Spleen (tissue), 11 donors: ENCODE measurements around the gene CITED1. TPM values are rescaled to one million over a fixed set of nuclear protein-coding genes. Genes with fewer than 3 reads are reported as not detected.

Source experiments
- DNase-seq: peaks from one replicate; pipeline ENCODE4 v3.0.0-alpha.2; 2020
- H3K27ac ChIP-seq, 8 donors: fragments of 200-600 bp; sonication (generic) in 7 of 8; 1 replicate in 4 of 8; 2 replicates in 4 of 8; pipeline versions ENCODE4 v1.5.0 to v1.8.0; 2016 to 2021; ENCODE audit warnings: inconsistent platforms in 4 of 8, mild to moderate bottlenecking in 4 of 8, moderate library complexity in 1 of 8
- H3K27me3 ChIP-seq, 7 donors: fragments of 200-600 bp; sonication (generic) in 6 of 7; replicated peaks in 1 of 7; 1 replicate in 4 of 7; 2 replicates in 3 of 7; pipeline versions ENCODE4 v1.5.0 to v1.8.0; 2016 to 2021; ENCODE audit warnings: inconsistent platforms in 3 of 7, mild to moderate bottlenecking in 1 of 7
- H3K36me3 ChIP-seq, 6 donors: fragments of 200-600 bp; sonication (generic) in 5 of 6; 1 replicate in 4 of 6; 2 replicates in 2 of 6; pipeline versions ENCODE4 v1.5.0 to v1.8.0; 2016 to 2021; ENCODE audit warnings: inconsistent platforms in 2 of 6
- H3K4me1 ChIP-seq, 6 donors: fragments of 200-600 bp; sonication (generic) in 5 of 6; 1 replicate in 3 of 6; 2 replicates in 3 of 6; pipeline versions ENCODE4 v1.5.0 to v1.8.0; 2016 to 2021; ENCODE audit warnings: inconsistent platforms in 3 of 6
- H3K4me3 ChIP-seq, 8 donors: fragments of 200-600 bp; sonication (generic) in 7 of 8; 1 replicate in 4 of 8; 2 replicates in 4 of 8; pipeline versions ENCODE4 v1.5.0 to v1.8.0; 2016 to 2021; ENCODE audit warnings: inconsistent platforms in 4 of 8, mild to moderate bottlenecking in 4 of 8, moderate library complexity in 2 of 8
- H3K9me3 ChIP-seq, 8 donors: fragments of 200-600 bp; sonication (generic) in 7 of 8; 1 replicate in 4 of 8; 2 replicates in 4 of 8; pipeline versions ENCODE4 v1.5.0 to v1.8.0; 2016 to 2021; ENCODE audit warnings: inconsistent platforms in 4 of 8
- CTCF ChIP-seq, 11 experiments: fragments of 200-600 bp in 7 of 11; fragments of 450-650 bp in 4 of 11; sonication (generic) in 4 of 11; IDR thresholded peaks in 8 of 11; conservative IDR thresholded peaks in 3 of 11; 1 replicate in 7 of 11; 2 replicates in 4 of 11; pipeline versions ENCODE4 v1.4.0 to v1.8.0; 2016 to 2021; ENCODE audit warnings: antibody characterized with exemption in 11 of 11, inconsistent platforms in 4 of 11, mild to moderate bottlenecking in 1 of 11
- POLR2A ChIP-seq, 3 donors: fragments of 450-650 bp; IDR thresholded peaks; one replicate each; pipeline ENCODE4 v1.5.1; 2017; ENCODE audit warnings: antibody characterized with exemption in 3 of 3, mild to moderate bottlenecking in 1 of 3
- POLR2AphosphoS5 ChIP-seq, 3 donors: sonication (generic); formaldehyde crosslinking; IDR thresholded peaks; one replicate each; pipeline ENCODE4 v1.5.1; 2017; ENCODE audit warnings: antibody characterized with exemption in 3 of 3
- WGBS, 5 donors: extraction: QIAGEN DNeasy Blood & Tissue Kit in 3 of 5; methylation state at CpG; one replicate each; pipeline versions ENCODE4 v1.1.5 to v1.1.7; 2013 to 2018; 5-methylcytosine and 5-hydroxymethylcytosine counted together
- intact Hi-C: fragments of 100-400 bp; cut with DNase I; formaldehyde crosslinking; loops from one replicate; pipeline ENCODE4 v1.15.0; 2023; ENCODE audit warnings: low total_unique reads
- polyA plus RNA-seq, 3 donors: library from polyadenylated mRNA; stranded (reverse); fragments of 200-250 nt; gene quantifications; one replicate each; pipeline ENCODE4 v1.2.1, GENCODE V29; 2013
- total RNA-seq, 7 donors: library from RNA; depleted of rRNA in 3 of 7; stranded (reverse); fragments of >200 nt in 3 of 7; fragmentation: NEBNext Ultra II Directional in 4 of 7; extraction: Animal tissue kit (Norgen Biotek cat#: 25700) in 4 of 7; gene quantifications; one replicate each; pipeline versions ENCODE4 v1.1.0 to v1.2.1, GENCODE V29; 2016 to 2021
- donor health status: healthy with polysubstance abuse.
- donor health status: DM: no; HTN: no; CAD: no; lungs with moderate emphysema.
- donor health status: DM: no; HTN: no; CAD: no.
- donor health status: Bipolar disorder and iron deficiency.
- donor health status: healthy.
- donor health status: DM: no; HTN: no; CAD: no.
- donor health status: DM: yes; HTN: yes; CAD: no.

The CITED1 gene
- total and polyA plus RNA-seq, 10 donors, result 0.33 to 0.73 (median 0.37) TPM; not detected in 5

- no peak for TF ChIP-seq POLR2A (IDR thresholded peaks at IDR 0.05)
- no peak for TF ChIP-seq CTCF (IDR thresholded peaks at IDR 0.05 in 8 of 11, conservative IDR thresholded peaks at IDR 0.05 in 3 of 11)
- no peak for TF ChIP-seq POLR2AphosphoS5 (IDR thresholded peaks at IDR 0.05)
- H3K36me3 ChIP-seq, result peaks cover 0 to 4% (median 0%) of the 10 kb centered on the region in 6 donors
- H3K9me3 ChIP-seq, result no peaks in the 10 kb centered on the region
- H3K27ac ChIP-seq, result no peak overlapping the region
- H3K4me3 ChIP-seq, result no peak overlapping the region
- WGBS, 5 donors, result 87 to 95% (median 92%) methylated on average over 4 of the region's 4 CpGs
- peaks cover 0 to 5% (median 0%) of the 10 kb centered on the region in 7 donors for H3K27me3 ChIP-seq
- no peaks in the 10 kb centered on the region for H3K4me1 ChIP-seq
- DNase-seq, result no peak
- intact Hi-C loops, result no loop called here
These were observed 45.3 kb downstream of the CITED1 start for GRCh38 chrX:72260448-72260847.

- Histone ChIP-seq H3K27ac (no peak overlapping the region), H3K27me3 (peaks cover 0 to 28% (median 0%) of the 10 kb centered on the region in 7 donors), H3K4me1 (no peaks in the 10 kb centered on the region), H3K9me3 (no peaks in the 10 kb centered on the region), H3K4me3 (no peak overlapping the region), H3K36me3 (peaks cover 0 to 3% (median 0%) of the 10 kb centered on the region in 6 donors)
- 71 to 89% (median 78%) methylated on average over 7 of the region's 7 CpGs for WGBS, 5 donors
- no peak for DNase-seq
- TF ChIP-seq POLR2A (IDR thresholded peaks at IDR 0.05) (no peak), POLR2AphosphoS5 (IDR thresholded peaks at IDR 0.05) (no peak), CTCF (IDR thresholded peaks at IDR 0.05 in 8 of 11, conservative IDR thresholded peaks at IDR 0.05 in 3 of 11) (no peak)
- intact Hi-C loops, result no loop called here
These were observed 47.5 kb downstream of the CITED1 start for GRCh38 chrX:72258174-72258573.

DNA sequence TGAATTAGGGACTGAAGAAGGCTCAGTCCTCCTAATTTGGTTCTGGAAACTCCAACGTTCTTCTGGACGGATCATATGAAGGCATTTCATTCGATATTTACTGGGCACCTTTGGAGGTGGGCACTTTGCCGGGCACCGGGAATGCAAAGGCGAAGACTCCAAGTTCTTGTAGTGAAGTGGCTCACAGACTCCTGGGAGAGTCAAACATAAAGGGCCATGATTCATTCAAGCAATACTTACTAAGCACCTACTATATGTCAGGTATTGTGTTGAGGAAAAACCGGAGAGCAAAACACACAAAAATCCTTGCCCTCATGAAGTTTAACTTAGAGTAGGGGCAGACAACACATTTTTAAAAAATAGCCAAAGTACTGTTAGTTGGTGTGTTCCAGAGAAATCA is 49.9 kb downstream of the CITED1 start:
- intact Hi-C loops, result no loop called here
- H3K4me3 ChIP-seq, result no peak overlapping the region
- no peaks in the 10 kb centered on the region for H3K36me3 ChIP-seq
- TF ChIP-seq POLR2A (IDR thresholded peaks at IDR 0.05), result no peak
- TF ChIP-seq POLR2AphosphoS5 (IDR thresholded peaks at IDR 0.05), result no peak
- 86 to 95% (median 90%) methylated on average over 7 of the region's 7 CpGs for WGBS, 5 donors
- no peak for DNase-seq
- H3K27me3 ChIP-seq, result peaks cover 0 to 31% (median 0%) of the 10 kb centered on the region in 7 donors
- H3K4me1 ChIP-seq, result no peaks in the 10 kb centered on the region
- no peak overlapping the region for H3K27ac ChIP-seq
- H3K9me3 ChIP-seq, result no peaks in the 10 kb centered on the region

- Histone ChIP-seq H3K27me3 (peaks cover 0 to 31% (median 0%) of the 10 kb centered on the region in 7 donors), H3K4me3 (no peak overlapping the region), H3K9me3 (no peaks in the 10 kb centered on the region), H3K27ac (no peak overlapping the region), H3K36me3 (no peaks in the 10 kb centered on the region), H3K4me1 (no peaks in the 10 kb centered on the region)
- intact Hi-C loops, result no loop called here
- 14 to 33% (median 17%) methylated on average over 9 to 24 of the region's 24 CpGs for WGBS, 5 donors
- TF ChIP-seq CTCF (IDR thresholded peaks at IDR 0.05 in 8 of 11, conservative IDR thresholded peaks at IDR 0.05 in 3 of 11) (no peak), POLR2A (IDR thresholded peaks at IDR 0.05) (no peak), POLR2AphosphoS5 (IDR thresholded peaks at IDR 0.05) (no peak)
- DNase-seq, result no peak
These were observed 50.3 kb downstream of the CITED1 start for GRCh38 chrX:72255445-72255844.

GRCh38 chrX:72254816-72255215 is 50.9 kb downstream of the CITED1 start:
- H3K27me3 ChIP-seq, result peaks cover 0 to 31% (median 0%) of the 10 kb centered on the region in 7 donors
- 8 to 26% (median 16%) methylated on average over 14 to 17 of the region's 17 CpGs for WGBS, 5 donors

More at GRCh38 chrX:72254816-72255215, 50.9 kb downstream of the CITED1 start:
- Histone ChIP-seq H3K36me3 (no peaks in the 10 kb centered on the region), H3K4me1 (no peaks in the 10 kb centered on the region), H3K9me3 (no peaks in the 10 kb centered on the region), H3K4me3 (no peak overlapping the region), H3K27ac (no peak overlapping the region)
- intact Hi-C loops, result no loop called here
- TF ChIP-seq POLR2AphosphoS5 (IDR thresholded peaks at IDR 0.05), result no peak
- no peak for TF ChIP-seq POLR2A (IDR thresholded peaks at IDR 0.05)
- no peak for TF ChIP-seq CTCF (IDR thresholded peaks at IDR 0.05 in 8 of 11, conservative IDR thresholded peaks at IDR 0.05 in 3 of 11)
- DNase-seq, result no peak
